HG02763 (cell line): ENCODE measurements around the gene AIP.
A peak's percentile ranks its signal among the peaks of the same experiment; 100 is the strongest.
"Not testable (repeated sequence)": the region's sequence is repeated elsewhere in the genome, so short reads cannot be mapped to it uniquely, and the experiment has no call there.

Experiments
- ATAC-seq: cut with Tn5 transposase; IDR thresholded peaks from one replicate; pipeline ENCODE4 v1.9.1; 2021; ENCODE audit warnings: mild to moderate bottlenecking, moderate library complexity; ENCODE audit not compliant: unreplicated experiment

AIP gene

DNA sequence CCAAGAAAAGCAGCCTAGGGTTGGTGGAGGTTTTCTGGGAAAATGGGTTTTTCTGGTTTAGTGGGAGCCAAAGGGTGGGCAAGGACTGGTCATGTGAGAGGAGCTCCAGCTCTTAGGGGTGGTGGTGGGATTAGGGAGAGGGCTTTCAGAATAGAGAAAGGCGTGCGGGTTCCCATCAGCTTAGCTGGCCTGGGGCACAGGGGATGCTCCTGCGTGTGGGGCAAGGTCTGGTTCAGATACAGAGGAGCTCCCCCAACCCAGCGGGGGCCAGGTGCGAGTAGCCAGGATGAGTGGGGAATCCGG, 14.4 kb upstream of the AIP start:
- ATAC-seq: peak; percentile 1

DNA sequence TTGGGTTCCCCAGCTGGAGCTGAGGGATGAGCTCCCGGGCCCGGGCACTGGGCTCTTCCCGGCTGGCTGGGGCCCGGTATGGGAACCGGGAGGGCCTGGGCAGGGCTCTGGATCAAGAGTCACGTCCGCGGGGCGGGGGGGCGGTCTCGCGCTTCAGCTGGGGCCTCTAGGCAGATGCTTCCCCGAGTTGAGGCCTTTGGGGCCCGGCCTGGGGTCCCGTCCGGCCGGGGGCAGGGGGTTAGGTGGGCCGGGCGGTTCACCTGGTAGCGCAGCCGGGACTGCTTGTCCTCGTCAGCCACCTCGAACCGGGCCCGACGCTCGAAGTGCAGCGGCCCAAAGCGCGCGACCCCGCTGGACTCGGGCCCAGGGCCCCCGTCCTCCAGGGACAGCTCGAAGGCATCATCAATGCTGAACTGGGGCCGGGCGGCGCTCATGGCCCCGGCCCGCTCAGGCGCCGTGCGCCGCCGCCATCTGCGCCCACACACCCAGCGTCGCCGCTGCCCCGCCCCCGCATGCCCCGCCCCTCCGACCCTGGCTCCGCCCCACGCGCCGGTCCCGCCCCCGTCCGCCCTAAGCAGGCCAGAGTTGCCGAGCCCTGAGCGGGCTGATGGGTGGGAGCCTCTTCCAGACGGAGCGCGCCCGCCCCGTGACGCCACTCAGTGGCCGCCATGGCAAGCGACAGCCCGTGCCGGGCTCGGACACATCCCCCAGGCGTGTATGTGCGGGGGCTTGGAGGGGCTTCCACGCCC, 13.9 kb upstream of the AIP start, which contains the start of gene TMEM134:
TMEM134 (minus strand) TSS at position 493 of the 749 bp plus-strand sequence; CDS start at position 434, 59 bp downstream.
- ATAC-seq: peak; percentile 65

DNA sequence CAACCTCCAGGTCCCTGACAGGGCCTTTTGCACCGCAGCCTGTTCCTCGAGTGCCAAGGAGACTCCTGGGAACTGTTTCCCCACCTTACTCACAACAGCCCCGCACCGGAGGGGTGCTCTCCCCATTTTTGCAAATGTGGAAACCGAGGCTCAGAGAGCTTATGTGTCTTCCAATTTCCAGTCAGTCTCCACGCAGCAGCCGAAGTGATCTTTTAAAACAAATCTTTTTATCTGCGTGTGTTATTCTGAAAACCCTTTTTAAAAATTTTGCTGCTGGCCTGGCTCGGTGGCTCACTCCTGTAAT, 13.4 kb upstream of the AIP start:
- ATAC-seq: no peak

DNA sequence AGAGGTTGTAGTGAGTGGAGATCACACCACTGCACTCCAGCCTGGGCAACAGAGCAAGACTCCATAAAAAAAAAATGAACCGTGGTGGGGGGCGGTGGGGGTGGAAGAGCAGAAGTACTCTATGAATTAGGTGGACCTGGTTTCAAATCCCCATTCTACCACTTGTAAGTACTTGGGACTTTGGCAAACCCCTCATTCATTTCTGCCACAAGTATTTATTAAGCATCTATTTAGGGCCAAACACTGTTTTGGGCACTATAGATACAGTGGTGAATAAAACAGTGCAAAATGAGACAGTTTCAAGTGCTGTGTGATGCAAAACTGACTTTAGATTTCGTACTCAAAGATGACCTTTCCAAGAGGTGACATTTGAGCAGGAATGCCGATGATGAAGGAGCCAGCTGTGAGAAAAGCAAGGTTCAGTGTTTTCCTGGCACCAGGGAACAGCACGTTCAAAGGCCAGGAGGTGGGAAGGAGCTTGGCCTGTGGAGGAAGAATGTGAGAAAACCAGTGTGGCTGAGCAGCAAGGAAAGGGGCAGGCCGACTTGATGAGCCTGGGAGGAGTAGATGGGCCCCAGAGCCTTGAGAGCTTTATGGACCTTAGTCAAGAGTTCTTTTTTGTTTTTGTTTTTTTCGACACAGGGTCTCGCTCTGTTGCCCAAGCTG, 12.4 kb upstream of the AIP start:
- no peak for ATAC-seq

DNA sequence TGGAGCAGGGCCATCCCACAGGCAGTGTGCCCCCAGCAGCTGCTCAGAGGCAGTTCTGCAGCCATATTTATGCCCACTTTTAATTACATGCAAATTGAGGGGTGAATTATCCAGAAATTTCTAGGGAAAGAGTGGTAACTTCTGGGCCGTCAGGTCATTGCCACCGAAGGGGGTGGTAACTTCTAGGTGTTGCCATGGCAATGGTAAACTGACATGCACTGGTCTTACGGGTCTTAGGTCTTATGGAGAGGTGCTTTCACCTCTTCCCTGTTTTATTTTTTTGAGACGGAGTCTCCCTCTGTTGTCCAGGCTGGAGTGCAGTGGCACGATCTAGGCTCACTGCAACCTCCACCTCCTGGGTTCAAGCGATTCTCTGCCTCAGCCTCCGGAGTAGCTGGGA, 9.9 kb upstream of the AIP start:
- ATAC-seq: no peak

DNA sequence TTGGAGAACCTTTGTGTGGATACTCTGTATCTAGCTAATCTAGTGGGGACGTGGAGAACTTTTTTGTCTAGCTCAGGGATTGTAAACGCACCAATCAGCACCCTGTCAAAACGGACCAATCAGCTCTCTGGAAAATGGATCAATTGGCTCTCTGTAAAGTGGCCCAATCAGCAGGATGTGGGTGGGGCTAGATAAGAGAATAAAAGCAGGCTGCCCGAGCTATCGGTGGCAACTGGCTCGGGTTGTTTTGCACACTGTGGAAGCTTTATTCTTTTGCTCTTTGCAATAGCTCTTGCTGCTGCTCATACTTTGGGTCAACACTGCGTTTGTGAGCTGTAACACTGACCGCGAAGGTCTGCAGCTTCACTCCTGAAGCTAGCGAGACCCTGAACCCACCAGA, 6.1 kb upstream of the AIP start:
- not testable (repeated sequence) for ATAC-seq

DNA sequence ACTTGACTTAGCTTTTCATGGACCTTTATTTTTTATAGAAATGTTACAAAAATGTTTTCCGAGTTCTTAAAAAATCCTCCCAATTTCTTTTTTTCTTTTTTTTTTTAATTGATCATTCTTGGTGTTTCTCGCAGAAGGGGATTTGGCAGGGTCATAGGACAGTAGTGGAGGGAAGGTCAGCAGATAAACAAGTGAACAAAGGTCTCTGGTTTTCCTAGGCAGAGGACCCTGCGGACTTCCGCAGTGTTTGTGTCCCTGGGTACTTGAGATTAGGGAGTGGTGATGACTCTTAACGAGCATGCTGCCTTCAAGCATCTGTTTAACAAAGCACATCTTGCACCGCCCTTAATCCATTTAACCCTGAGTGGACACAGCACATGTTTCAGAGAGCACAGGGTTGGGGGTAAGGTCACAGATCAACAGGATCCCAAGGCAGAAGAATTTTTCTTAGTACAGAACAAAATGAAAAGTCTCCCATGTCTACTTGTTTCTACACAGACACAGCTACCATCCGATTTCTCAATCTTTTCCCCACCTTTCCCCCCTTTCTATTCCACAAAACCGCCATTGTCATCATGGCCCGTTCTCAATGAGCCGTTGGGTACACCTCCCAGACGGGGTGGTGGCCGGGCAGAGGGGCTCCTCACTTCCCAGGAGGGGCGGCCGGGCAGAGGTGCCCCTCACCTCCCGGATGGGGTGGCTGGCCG, 5.3 kb upstream of the AIP start:
- ATAC-seq: not testable (repeated sequence)

DNA sequence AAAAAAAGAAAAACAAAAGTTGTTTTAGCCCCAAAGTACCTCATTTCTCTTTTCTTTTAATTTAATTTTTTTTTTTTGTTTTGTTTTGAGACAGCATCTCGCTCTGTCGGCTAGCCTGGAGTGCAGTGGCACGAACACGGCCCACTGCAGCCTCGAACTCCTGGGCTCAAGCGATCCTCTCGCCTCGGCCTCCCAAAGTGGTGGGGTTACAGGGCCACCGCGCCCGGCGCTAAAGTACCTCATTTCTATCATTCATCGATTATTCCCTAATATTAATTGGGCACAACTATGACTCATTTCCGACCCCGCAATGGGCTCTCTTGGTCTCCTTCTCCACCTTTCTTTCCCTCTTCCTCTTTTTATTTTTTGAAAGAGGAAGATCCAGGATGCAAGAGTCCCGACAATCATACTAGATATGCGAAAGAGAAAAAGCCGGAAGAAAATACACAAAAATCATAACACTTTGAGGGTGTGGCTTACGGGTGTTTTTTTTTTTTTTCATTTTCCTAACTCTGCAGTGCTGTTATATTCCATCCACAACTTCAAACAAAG, 475 bp upstream of the AIP start:
- no peak for ATAC-seq

DNA sequence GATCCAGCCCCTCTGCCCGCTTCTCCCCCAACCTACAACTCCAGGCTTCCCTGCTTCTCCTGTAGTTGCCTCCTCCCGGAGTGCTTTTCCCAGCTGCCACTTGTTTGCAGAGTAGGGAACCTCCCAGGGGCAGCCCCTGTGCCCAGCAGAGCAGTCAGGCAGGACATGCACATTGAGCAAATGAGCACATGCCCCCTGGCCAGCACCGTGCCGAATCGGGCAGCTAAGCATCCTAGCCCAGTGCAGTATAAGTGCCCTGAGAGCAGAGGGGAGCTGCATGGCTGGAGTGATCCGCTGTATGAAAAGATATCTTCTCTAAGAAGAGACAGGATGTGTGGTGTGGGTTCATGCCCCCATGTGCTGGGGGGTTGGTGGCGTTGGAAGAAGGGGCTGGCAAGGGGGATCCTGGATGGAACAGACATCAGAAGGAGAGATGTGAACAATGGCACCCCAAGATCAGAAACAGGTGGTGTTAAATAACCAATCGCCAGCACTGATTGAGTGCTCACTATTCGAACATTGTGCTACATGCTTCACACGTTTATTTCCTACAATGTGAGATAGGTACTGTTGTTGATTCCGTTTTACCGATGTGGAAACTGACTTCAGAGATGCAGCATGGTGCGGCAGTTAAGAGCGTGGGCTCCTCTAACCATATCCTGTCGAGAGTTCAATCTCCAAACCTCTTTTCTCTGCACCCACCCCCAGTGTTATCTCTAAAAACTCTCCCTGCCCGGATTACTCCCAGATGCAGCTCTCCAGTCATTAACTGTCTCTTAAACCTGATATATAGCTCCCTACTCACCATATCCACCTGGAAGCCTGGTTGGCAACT, 1.2 kb downstream of the AIP start:
- no peak for ATAC-seq

DNA sequence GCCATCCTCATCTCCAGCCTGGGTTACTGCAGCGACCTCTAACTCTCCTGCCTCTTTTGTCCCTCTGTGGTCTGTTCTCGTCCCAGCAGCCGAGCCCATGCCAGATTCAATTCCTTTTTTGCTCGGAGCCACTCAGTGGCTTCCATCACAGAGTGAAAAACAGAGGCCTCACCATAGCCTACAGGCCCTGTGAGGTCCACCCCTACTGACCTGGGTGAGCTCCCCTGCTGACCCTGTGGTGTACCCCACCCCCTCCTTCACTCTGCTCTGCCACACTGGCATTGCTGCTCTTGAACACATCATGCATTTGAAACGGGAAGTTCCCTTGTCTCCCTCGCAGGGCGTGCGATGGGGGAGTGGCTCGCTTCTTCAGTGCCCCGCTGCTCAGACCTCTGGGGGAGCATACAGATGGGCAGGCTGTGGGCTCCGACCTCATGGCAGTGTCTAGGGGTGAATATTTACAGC, 2.1 kb downstream of the AIP start:
- no peak for ATAC-seq

DNA sequence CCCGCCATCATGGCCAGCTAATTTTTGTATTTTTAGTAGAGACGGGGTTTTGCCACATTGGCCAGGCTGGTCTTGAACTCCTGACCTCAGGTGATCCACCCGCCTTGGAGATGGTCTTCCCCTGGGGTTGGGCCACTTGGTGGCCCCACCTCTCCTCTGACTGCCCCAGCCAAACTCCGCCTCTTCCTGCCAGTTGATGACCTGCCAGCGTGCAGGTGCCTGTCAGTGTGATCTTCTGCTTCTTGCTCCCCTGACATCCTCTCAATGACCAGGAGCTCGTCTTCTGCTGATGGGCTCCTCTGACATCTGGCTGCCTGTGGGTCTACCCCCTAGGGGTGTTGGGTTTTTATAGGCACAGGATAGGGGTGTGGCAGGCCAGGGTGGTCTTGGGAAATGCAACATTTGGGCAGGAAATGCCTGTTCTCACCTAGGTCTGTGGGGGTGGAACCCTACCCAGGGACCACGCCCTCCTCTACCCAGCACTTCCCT, 3.1 kb downstream of the AIP start:
- not testable (repeated sequence) for ATAC-seq

DNA sequence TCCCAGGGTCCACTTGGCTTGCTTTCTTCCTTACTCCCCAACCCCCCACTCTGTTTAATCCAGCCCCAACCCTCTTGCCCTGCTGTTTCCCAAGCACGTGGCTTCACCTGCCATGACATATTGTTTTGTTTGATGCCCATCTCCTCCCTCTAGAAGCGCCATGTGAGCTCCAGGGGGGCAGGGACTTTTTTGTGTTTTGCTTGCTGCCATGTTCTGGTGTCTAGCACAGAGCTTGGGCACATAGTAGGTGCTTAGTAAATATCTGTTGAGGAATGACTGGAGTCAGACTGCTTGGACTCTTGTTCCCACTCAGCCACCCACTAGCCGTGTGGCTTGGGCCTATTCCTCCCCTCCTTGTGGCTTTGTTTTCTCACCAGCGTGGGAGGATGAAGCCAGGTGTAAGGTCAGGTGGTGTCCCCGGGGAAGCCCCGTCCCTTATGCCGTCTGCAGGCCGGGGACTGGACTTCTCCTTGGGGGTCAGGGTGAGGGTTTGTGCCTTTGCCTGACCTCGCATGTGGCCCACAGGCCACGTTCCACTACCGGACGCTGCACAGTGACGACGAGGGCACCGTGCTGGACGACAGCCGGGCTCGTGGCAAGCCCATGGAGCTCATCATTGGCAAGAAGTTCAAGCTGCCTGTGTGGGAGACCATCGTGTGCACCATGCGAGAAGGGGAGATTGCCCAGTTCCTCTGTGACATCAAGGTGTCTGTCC, 3.8 kb downstream of the AIP start:
- ATAC-seq: peak; percentile 35

DNA sequence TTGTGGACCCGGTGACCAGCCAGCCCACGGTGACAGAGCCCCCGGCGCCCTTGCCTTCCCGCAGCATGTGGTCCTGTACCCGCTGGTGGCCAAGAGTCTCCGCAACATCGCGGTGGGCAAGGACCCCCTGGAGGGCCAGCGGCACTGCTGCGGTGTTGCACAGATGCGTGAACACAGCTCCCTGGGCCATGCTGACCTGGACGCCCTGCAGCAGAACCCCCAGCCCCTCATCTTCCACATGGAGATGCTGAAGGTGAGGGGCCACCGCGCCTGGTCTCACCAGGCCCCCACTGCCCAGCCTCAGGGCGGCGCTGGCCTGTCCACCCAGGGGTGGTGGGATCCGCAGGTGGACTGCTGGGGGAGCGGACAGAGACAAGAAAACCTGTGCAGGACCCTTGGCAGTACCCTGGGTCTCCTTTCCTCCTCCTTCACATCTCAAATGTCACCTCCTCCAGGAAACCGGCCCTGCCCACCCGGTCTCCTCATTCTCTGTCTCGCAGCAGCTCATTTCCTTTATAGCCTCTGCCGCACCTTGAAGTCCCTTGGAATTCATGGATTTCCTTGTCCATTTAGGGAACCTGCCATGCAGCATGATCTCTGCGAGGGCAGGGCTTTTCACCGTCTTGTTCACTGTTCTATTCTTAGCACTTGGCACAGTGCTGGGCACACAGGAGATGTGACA, 6.5 kb downstream of the AIP start:
- ATAC-seq: no peak

DNA sequence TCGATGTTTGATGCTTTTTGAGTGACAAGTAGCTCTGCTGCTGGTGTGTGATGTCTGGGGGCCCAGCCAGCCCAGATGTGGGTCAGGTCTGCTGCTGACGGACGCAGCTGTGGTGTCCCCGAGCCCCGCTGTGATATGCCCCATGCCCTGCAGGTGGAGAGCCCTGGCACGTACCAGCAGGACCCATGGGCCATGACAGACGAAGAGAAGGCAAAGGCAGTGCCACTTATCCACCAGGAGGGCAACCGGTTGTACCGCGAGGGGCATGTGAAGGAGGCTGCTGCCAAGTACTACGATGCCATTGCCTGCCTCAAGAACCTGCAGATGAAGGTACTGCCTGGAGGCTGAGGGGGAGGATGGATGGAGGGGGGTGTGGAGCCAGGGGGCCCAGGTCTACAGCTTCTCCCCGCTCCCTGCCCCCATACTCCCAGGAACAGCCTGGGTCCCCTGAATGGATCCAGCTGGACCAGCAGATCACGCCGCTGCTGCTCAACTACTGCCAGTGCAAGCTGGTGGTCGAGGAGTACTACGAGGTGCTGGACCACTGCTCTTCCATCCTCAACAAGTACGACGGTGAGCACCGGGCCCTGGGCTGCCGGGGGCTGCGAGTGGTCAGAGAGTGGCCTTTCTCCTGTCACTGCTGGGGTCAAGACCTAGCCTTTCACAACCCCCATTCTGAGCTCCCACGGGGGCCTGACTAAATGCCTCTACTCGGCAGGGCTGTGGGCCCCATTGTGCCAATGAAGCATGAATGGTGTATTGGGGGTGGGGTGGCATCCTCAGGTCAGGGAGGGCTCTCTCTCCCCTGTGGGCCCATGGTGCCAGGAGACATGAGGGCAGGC, 7.3 kb downstream of the AIP start:
- ATAC-seq: no peak

DNA sequence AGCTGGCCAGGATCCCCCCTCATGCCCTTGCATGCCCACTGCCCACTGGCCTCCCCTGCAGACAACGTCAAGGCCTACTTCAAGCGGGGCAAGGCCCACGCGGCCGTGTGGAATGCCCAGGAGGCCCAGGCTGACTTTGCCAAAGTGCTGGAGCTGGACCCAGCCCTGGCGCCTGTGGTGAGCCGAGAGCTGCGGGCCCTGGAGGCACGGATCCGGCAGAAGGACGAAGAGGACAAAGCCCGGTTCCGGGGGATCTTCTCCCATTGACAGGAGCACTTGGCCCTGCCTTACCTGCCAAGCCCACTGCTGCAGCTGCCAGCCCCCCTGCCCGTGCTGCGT, 7.9 kb downstream of the AIP start:
- ATAC-seq: no peak

DNA sequence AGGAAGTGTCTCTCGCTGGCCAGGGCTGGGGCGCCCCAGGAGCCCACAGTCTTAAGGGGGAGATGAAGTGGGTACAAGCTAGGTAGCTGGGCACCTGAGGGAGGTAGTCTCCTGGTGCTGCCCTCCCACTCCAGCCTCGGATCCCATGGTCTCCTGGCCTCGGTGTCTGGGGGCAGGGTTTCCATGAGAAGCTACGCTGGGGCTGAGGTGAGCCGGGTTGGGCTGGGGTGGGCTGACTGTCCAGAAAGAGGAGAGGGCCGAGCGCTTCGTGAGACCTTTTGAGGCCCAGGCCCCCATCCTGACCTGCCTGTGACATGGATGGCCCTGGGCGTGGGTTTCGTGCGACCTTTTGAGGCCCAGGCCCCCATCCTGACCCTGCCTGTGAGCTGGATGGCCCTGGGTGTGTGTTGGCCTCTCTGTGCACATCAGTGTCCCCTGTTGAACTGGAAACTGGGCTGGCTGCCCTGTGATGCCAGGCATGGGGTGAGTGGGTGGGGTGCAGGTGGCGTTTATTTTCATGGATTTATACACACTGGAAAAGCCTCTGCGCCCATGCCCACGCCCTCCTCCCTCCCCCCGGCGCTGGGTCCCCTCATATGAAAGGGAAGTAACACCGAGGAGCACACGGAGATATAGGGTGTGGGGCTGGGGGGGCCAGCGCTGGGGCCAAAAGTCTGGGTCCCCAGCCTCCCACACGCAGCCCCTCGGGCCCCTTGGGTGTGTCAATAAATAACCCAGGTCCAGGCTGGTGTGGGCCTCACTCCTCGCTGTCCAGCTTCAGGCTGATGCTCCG, 8.6 kb downstream of the AIP start:
- ATAC-seq: no peak

DNA sequence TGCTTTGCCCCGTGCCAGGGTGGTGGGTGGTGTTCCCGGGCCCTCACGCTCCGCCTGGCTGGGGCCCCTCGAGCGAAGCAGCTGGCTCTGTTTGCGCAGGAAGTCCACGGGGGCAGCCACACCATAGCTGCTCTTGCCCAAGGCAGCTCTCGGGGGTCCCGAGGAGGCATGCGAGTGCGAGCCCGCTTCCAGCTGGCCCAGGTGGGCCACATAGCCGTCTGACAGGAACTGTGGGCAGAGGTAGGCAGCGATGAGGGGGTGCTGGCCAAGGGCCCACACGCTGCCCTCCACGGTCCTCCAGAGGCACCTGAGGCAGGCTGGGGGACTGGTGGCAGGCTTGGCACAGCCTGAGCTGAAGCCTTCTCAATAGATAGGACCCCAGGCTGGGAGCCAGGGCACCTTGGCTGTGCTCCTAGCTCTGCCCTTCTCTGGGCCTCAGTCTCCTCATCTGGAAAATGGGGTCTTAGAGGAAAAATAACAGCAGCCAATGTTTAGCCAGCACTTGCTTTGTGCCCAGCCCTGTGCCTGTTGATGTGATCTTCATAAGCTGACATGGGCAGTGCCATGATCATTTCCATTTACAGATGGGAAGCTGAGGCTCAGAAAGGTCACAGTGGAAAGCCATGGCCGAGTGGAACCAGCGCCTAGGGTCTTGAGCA, 9.4 kb downstream of the AIP start:
- ATAC-seq: no peak
